AG09319 (cell line): ENCODE data around the gene MYBPC2.
A peak's percentile ranks its signal among the peaks of the same experiment; 100 is the strongest.

Source experiments
- DNase-seq: peaks from one replicate; pipeline ENCODE4 v3.0.0-alpha.2; 2010; ENCODE audit warnings: low read depth; ENCODE audit errors: extremely low read depth
- TF ChIP-seq, protein P1 (sequence below): IDR thresholded peaks from 2 replicates; pipeline ENCODE4 v1.5.1; 2011; ENCODE audit warnings: low read depth, mild to moderate bottlenecking, inconsistent platforms, low read length, moderate library complexity

MYBPC2 gene

DNA sequence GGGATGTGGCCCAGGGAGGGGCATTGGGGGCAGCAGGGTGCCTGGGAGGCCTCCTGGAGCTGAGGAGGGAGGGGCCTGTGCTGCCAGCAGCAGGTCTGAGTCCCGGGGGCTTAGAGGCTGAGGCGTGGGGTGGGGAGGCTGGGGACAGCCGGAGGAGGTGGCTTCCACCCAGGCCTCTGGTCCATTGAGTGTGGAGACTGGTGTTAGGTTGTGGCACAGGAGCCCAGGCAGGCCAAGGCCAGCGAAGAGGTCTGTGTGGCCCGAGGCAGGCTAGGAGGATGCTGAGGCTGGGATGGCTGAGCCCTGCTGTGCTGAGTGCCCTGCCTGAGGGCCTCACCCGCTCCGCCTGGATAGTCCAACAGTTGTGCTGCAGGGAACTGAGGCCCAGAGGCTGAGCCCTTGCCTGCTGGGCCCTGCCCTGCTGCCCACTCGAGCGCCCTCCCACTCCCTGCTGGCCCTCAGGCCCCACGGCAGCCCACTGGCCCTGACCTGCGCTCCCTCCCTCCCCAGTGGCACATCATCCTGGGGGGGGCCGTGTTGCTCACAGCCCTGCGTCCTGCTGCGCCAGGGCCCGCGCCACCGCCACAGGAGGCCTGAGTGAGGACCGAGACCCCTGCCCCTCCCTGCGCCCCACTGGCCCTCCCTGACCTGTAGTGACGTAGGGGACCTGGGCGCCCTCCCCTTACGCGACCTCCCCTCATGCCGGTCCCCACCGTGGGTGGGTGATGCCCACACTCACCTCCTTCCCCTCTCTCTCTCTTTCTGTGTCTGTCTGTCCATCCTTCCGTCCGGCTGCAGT lies 48.9 kb downstream of the MYBPC2 start:
- TF ChIP-seq, protein P1, sequence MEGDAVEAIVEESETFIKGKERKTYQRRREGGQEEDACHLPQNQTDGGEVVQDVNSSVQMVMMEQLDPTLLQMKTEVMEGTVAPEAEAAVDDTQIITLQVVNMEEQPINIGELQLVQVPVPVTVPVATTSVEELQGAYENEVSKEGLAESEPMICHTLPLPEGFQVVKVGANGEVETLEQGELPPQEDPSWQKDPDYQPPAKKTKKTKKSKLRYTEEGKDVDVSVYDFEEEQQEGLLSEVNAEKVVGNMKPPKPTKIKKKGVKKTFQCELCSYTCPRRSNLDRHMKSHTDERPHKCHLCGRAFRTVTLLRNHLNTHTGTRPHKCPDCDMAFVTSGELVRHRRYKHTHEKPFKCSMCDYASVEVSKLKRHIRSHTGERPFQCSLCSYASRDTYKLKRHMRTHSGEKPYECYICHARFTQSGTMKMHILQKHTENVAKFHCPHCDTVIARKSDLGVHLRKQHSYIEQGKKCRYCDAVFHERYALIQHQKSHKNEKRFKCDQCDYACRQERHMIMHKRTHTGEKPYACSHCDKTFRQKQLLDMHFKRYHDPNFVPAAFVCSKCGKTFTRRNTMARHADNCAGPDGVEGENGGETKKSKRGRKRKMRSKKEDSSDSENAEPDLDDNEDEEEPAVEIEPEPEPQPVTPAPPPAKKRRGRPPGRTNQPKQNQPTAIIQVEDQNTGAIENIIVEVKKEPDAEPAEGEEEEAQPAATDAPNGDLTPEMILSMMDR: no peak
- no peak for DNase-seq

DNA sequence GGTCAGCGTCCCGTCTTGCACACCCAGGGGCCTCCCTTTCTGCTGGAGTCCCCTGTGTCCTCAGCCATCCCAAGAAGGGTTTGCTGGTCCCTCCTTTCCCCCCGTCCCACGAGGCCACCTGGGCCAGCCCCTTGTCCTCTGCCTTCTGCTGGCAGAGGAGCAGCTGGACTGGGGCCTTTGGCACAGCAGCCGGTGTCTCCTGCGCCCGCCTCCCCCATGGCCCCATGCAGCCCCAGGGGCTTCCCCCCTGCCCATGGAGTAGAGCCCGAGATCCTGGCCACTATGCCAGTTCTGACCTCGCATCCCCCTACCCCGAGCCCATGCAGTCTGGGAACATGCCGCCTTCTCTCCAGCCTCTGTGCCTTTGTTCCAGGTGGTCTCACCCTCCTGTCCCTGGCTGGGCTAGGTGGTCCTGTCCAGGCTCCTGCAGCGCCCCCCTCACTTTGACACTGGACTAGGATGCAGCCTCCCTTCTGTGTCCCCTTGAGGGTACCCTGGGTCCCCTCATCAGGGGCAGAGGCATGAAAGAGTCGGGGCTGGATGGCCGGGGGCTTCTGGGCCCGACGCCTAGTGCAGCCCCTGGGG lies 49.7 kb downstream of the MYBPC2 start:
- TF ChIP-seq, protein P1: no peak
- DNase-seq: no peak

DNA sequence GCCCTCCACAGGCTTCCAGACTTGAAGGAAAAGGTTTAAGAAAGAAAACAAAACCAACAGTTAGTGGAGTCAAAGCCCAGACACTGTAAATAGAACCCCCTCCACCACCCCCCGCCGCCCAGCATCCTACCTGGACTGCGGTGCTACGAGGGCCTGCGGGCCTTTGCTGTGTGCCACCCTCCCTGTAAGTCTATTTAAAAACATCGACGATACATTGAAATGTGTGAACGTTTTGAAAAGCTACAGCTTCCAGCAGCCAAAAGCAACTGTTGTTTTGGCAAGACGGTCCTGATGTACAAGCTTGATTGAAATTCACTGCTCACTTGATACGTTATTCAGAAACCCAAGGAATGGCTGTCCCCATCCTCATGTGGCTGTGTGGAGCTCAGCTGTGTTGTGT lies 50.2 kb downstream of the MYBPC2 start:
- DNase-seq: no peak
- TF ChIP-seq, protein P1: no peak

DNA sequence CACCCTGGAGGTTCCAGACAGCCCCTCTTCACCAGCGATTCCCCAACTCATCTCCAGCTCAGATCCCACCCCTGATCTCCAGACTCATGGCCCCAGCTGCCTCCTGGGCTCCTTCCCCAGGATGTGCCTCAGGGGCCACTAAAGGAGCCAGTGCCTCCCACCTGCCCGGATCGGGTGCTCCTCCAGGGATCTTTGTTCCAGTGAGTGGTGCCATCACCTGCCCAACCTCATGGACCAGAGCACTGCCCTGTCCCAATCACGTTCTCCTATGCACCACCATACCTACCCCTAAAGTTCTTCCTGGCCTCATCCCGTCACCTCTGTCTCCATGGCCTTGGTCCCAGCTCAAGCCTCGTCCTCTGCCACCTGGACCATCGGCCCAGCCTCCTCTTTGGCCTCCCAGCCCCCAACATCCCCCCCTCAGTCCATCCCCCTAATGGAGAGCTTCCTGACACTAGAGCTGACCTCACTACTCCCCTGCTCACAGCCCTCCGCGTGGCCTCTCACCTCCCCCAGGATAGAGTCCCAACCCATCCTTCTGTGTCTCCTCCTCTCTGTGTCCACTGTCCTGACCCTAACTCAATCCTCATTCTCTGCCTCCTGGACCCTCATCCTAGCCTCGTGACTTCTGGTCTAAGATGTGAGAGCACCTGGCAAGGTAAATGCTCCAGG lies 52.7 kb downstream of the MYBPC2 start:
- DNase-seq: no peak

DNA sequence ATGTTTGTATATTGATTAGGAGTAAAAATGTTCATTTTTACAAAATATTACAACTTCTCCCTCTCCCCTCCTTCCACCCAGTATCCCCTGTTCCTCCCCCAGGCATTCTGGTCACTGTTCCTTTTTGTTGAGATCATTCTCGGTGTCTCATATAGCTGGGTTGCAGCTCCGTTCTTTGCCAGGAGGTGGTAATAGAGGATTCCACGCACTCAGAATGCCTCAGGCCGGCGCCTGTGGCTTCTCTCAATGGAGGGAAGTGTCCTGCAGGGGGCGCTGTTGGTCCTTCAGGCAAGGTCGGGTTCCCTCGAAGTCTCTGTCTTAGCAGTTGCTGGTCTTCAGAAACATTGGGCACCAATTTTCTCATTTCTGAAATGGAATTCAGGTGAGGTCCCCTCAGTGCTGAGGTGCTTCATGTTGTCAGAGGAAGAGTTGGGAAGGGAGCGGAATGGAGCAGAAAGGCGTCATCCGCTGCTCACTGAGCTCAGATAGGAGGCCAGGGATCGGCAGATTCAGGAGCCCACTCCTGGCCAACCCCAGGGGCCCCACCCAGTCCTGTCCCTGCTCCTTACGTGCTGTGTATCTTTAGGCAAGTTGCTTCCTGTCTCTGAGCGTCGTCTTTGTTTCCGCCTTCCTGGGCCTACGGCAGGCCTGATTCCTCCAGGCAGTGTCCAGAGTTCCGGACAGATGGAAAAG lies 54.3 kb downstream of the MYBPC2 start:
- no peak for DNase-seq
- TF ChIP-seq, protein P1: peak; percentile 30

More for the DNA sequence above, 52.7 kb downstream of the MYBPC2 start:
- TF ChIP-seq, protein P1: no peak

DNA sequence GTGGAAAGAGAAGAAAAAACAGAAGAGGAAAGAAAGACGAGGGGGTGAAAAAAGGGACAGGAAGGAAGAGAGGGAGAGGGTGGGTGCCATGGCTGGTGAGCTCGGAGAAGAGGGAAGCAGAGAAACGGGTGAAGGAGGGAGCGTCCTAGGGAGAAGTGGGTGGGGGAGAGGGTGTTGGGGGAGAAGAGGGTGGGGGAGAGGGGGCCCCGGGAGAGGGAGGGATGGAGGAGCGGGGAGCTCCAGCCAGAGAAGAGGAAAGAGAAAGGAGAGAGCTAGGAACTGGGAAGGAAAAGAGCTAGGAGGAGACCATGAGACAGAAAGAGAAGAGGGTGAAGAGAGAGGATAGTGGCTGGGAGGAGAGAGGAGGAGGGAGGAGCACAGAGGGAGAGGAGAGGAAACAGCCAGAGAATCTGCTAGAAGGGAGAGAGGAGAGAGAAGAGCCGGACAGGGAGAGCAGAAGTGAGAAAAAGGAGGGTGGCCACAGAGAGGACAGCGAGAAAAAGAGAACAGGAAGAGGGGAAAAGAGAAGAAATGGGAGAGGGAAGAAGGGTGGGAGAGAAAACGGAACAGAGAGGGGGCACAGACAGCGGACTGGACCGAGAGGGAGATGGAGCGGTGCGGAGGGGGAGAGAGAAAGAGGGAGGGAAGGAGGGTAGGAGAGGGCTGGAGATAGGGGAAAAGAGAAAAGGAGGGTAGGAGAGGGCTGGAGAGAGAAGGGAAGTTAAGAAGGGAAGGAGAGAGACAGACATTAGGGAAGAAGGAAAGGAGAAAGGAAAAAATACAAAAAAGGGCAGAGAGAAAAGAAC lies 55.9 kb downstream of the MYBPC2 start:
- TF ChIP-seq, protein P1: no peak
- no peak for DNase-seq
